T47D (cell line): Measurements from ENCODE around the gene EIF4EBP3.
A peak's percentile ranks its signal among the peaks of the same experiment; 100 is the strongest.
"Not testable (repeated sequence)": the region's sequence is repeated elsewhere in the genome, so short reads cannot be mapped to it uniquely, and the experiment has no call there.

Source experiments
- DNase-seq, 2 experiments: peaks; one replicate each; pipeline versions ENCODE4 v3.0.0 to v3.0.0-alpha.2; 2011 to 2012; ENCODE audit warnings: low read depth in 1 of 2, low spot score in 1 of 2
- JUND ChIP-seq: IDR thresholded peaks from 2 replicates; pipeline ENCODE4 v1.6.1; 2012; ENCODE audit warnings: low read depth
- in situ Hi-C: cut with HindIII; loops from 2 replicates; pipeline ENCODE4 v1.10.0; 2016; ENCODE audit warnings: low sequenced_read_pairs, low pct_unique_long_range_greater_than_20kb

EIF4EBP3 gene

DNA sequence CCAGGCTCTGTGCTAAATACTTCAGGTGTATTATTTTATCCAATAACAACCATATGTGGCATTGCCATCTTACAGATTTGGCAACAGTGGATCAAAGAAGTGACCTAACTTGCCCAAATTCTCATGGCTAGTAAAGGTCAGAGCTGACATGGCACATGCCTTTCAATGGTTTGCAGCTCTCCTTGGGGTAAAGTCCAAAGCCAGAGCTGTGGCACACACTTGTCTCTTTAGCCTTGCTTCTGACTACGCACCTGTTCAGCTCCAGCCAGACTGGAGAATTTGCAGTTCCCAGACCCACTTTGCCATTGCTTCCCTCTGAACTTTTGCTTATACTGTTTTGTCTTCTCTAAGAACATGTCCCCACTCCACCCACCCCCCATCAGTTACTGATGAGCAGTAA lies 23.0 kb downstream of the EIF4EBP3 start:
- in situ Hi-C loops = no loop called here
- no peak for DNase-seq
- no peak for TF ChIP-seq JUND

GRCh38 chr5:140571105-140571504 lies 23.6 kb downstream of the EIF4EBP3 start:
- TF ChIP-seq JUND = no peak
- in situ Hi-C loops = no loop called here
- no peak for DNase-seq

DNA sequence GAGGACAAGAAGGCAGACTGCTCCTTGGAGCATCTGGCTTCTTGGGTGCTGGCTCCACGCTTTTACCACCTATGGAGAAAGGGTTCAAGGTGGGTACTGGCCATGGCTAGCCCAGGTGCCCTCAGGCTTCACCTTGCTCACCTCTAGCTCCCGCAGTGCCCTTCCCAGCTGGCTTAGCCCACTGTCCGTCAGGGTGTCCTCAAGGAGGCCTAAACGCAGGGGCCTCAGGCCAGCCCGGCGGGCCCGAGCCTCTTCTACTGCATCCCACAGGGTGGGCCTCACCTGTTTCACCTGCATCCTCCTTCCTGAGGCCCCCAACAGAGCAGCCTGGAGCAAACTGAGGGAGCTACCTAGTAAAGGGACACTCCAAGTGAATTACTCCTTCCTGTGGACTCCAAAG lies 26.2 kb downstream of the EIF4EBP3 start:
- no peak for TF ChIP-seq JUND
- in situ Hi-C loops = no loop called here

GRCh38 chr5:140574165-140574564 lies 26.7 kb downstream of the EIF4EBP3 start:
- in situ Hi-C loops = no loop called here
- no peak for TF ChIP-seq JUND
- DNase-seq = no peak

More for the DNA sequence above, 26.2 kb downstream of the EIF4EBP3 start:
- no peak for DNase-seq

DNA sequence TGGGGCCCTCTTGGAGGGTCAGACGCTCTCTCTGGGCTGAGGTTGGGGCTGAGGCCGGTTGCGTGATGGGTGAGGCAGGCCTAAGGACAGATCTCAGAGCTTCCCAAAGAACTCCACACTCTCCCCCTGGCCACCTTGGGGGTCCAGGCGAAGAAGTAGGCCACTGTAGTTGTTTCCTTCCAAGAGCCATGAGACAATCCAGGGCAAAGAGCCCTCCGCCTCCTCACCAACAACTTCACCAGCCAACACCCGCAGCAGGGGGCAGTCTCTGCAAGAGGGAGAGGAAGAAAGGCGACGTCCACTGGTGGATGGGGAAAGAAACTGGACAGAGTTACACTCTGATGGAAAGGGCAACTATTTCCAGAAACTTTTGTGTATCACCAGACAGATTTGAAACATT lies 27.8 kb downstream of the EIF4EBP3 start:
- peak in 1 of 2 experiments; percentile 81 for DNase-seq
- TF ChIP-seq JUND = no peak
- in situ Hi-C loops = no loop called here

DNA sequence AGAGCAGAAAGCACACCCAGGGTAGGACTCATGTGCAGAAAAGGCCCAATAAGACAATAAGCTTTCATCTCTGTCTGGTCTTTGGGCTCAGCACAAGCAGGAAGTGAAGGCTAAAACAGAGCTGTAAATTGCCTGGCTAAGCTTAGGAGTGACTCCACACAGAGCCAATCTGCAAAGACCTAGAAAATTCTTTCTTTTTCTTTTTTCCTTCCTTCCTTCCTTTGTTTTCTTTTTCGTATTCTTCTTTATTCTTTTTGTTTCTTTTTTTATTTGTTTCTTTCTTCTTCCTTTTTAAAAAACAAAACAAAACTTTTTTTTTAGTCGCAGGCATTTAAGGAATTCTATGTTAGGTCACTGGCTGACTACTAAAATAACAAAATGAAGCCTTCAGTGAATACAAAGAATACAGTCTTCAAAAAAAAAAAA lies 29.3 kb downstream of the EIF4EBP3 start:
- TF ChIP-seq JUND = no peak
- in situ Hi-C loops = no loop called here
- DNase-seq = no peak

DNA sequence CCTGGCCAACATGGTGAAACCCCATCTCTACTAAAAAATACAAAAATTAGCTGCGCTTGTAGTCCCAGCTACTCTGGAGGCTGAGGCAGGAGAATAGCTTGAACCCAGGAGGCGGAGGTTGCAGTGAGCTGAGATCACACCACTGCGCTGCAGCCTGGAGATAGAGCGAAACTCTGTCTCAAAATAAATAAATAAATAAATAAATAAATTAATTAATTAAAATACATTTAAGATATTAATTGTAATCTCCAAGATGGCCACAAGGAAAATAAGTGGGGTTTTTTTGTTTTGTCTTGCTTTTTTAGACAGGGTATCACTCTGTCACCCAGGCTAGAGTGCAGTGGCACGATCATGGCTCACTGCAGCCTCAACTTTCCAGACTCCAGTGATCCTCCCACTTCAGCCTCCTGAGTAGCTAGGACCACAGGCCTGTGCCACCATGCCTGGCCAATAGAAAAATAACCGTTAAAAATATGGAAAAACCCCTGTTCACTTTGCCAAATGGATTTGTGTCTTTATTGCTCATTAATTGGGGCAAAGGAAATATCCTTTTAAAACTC lies 31.8 kb downstream of the EIF4EBP3 start:
- DNase-seq, in situ Hi-C loops: not testable (repeated sequence)

- no peak for TF ChIP-seq JUND
- in situ Hi-C loops = no loop called here
- no peak for DNase-seq
These were observed 40.0 kb downstream of the EIF4EBP3 start for GRCh38 chr5:140587495-140587894.

- DNase-seq = no peak
- no peak for TF ChIP-seq JUND
- in situ Hi-C loops = no loop called here
These were observed 41.0 kb downstream of the EIF4EBP3 start for GRCh38 chr5:140588311-140589070.

DNA sequence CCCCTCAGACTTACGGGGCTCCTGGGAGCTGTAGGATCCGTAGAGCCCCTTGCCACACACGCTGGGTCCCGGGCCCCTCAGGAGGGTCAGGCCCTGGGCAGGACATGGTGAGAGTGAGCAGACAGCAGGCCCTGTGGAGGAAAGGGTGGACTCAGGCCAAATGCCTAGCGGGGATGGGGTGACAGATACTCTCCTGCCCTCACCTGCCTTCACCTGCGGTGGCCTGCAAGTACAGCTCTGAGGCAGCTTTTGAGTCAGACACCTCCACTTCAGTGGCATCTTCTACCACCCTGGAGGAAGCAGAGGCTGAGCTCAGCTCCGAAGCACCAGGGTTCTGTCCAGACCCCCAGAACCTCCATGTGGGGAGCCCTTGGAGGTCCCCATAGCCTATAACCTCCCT lies 43.4 kb downstream of the EIF4EBP3 start:
- TF ChIP-seq JUND = no peak
- DNase-seq = no peak
- in situ Hi-C loops = no loop called here

- no peak for DNase-seq
- TF ChIP-seq JUND = no peak
- in situ Hi-C loops = no loop called here
These were observed 44.4 kb downstream of the EIF4EBP3 start for GRCh38 chr5:140591747-140592372.

DNA sequence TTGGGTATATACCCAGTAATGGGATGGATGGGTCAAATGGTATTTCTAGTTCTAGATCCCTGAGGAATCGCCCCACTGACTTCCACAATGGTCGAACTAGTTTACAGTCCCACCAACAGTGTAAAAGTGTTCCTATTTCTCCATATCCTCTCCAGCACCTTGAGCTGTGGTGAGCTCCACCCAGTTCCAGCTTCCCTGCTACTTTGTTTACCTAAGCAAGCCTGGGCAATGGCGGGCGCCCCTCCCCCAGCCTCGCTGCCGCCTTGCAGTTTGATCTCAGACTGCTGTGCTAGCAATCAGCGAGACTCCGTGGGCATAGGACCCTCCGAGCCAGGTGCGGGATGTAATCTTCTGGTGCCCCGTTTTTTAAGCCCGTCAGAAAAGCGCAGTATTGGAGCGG lies 45.6 kb downstream of the EIF4EBP3 start:
- peak in 1 of 2 experiments; percentile 48 for DNase-seq
- in situ Hi-C loops = not testable (repeated sequence)

DNA sequence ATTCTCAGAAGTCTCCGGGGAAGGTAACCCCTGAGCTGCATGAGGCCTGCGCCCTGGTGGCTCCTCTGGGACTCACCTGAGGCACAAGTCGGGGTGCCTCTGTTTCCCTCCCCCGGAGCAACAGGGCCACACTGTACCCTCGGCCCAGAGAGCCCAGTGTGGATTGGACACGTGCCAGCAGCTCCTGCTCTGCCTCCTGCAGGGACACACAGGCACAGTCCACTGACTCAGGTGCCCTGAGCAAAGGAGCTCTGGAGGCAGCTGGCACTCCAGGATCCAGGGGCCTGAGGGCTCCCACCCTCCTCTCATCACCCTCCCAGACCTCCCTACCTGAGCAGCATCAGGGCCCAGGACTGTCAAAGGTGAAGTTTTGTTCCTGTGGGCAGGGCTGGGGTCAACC lies 46.7 kb downstream of the EIF4EBP3 start:
- no peak for TF ChIP-seq JUND
- in situ Hi-C loops = no loop called here

More for the DNA sequence above, 46.7 kb downstream of the EIF4EBP3 start:
- DNase-seq = no peak
